ENCODE data around the gene CHCHD1.
A peak's percentile ranks its signal among the peaks of the same experiment; 100 is the strongest.

CHCHD1 gene

GRCh38 chr10:73809061-73809818 is 27.4 kb downstream of the CHCHD1 start:
- no peaks in the 10 kb centered on the region for H3K27me3 ChIP-seq (ENCODE audit: insufficient read depth, low read length, poor library complexity)
- peaks cover 28% of the 10 kb centered on the region for H4K20me1 ChIP-seq (ENCODE audit: insufficient read depth, low read length)
- H2AFZ ChIP-seq (ENCODE audit: low read depth, low read length): no peak overlapping the region
- H3K9me3 ChIP-seq (ENCODE audit: insufficient read depth, low read length, severe bottlenecking): no peaks in the 10 kb centered on the region
- ATAC-seq (ENCODE audit: insufficient read depth, low read depth) (no peak), DNase-seq (no peak)
- no peak for TF ChIP-seq EZH2 (IDR thresholded peaks at IDR 0.05; ENCODE audit: borderline replicate concordance, low read depth, low read length, severe bottlenecking)
- no peak for TF ChIP-seq CTCF (IDR thresholded peaks at IDR 0.05; ENCODE audit: borderline replicate concordance, extremely low read depth, low read length, poor library complexity, severe bottlenecking)
- no peak overlapping the region for H3K27ac ChIP-seq (ENCODE audit: low read length)
- H3K79me2 ChIP-seq (ENCODE audit: insufficient read depth, low read length): peaks cover 39% of the 10 kb centered on the region
- H3K4me3 ChIP-seq (ENCODE audit: low read depth in 1 of 2, low read length in 2 of 2): no peak overlapping the region
- H3K9ac ChIP-seq (ENCODE audit: low read depth, low read length): no peak overlapping the region
- peaks cover 45% of the 10 kb centered on the region for H3K4me1 ChIP-seq (ENCODE audit: insufficient read depth, low read length)
- H3K36me3 ChIP-seq (ENCODE audit: insufficient read depth, low read length): peaks cover 70% of the 10 kb centered on the region
- peak overlapping the region; percentile 15 for H3K4me2 ChIP-seq (ENCODE audit: insufficient read depth, low read length)

- Histone ChIP-seq H3K4me1 (ENCODE audit: insufficient read depth, low read length) (peaks cover 45% of the 10 kb centered on the region), H3K36me3 (ENCODE audit: insufficient read depth, low read length) (peaks cover 71% of the 10 kb centered on the region), H2AFZ (ENCODE audit: low read depth, low read length) (0 out of 2 replicates have a peak overlapping the region, but pooled peaks have one; percentile 86), H3K27me3 (ENCODE audit: insufficient read depth, low read length, poor library complexity) (no peaks in the 10 kb centered on the region), H3K4me2 (ENCODE audit: insufficient read depth, low read length) (peak overlapping the region; percentile 93), H3K79me2 (ENCODE audit: insufficient read depth, low read length) (peaks cover 39% of the 10 kb centered on the region), H4K20me1 (ENCODE audit: insufficient read depth, low read length) (peaks cover 28% of the 10 kb centered on the region), H3K27ac (ENCODE audit: low read length) (peak overlapping the region; percentile 94), H3K4me3 (ENCODE audit: low read depth in 1 of 2, low read length in 2 of 2) (peak overlapping the region; percentile 61 to 71; a peak in 3 of 4 replicates), H3K9ac (ENCODE audit: low read depth, low read length) (peak overlapping the region; percentile 92), H3K9me3 (ENCODE audit: insufficient read depth, low read length, severe bottlenecking) (no peaks in the 10 kb centered on the region)
- ATAC-seq (ENCODE audit: insufficient read depth, low read depth): no peak
- no peak for DNase-seq
- TF ChIP-seq EZH2 (IDR thresholded peaks at IDR 0.05; ENCODE audit: borderline replicate concordance, low read depth, low read length, severe bottlenecking) (no peak), CTCF (IDR thresholded peaks at IDR 0.05; ENCODE audit: borderline replicate concordance, extremely low read depth, low read length, poor library complexity, severe bottlenecking) (no peak)
Measured at GRCh38 chr10:73810358-73810734, 28.5 kb downstream of the CHCHD1 start.

- no peak for TF ChIP-seq CTCF (IDR thresholded peaks at IDR 0.05; ENCODE audit: borderline replicate concordance, extremely low read depth, low read length, poor library complexity, severe bottlenecking)
- TF ChIP-seq EZH2 (IDR thresholded peaks at IDR 0.05; ENCODE audit: borderline replicate concordance, low read depth, low read length, severe bottlenecking): no peak
- peak overlapping the region; percentile 86 for H2AFZ ChIP-seq (ENCODE audit: low read depth, low read length)
- peak overlapping the region; percentile 94 for H3K27ac ChIP-seq (ENCODE audit: low read length)
Measured at GRCh38 chr10:73810735-73811465, 29.1 kb downstream of the CHCHD1 start.

More at GRCh38 chr10:73810735-73811465, 29.1 kb downstream of the CHCHD1 start:
- DNase-seq: peak; percentile 85
- Histone ChIP-seq H3K27me3 (ENCODE audit: insufficient read depth, low read length, poor library complexity) (no peaks in the 10 kb centered on the region), H3K9me3 (ENCODE audit: insufficient read depth, low read length, severe bottlenecking) (no peaks in the 10 kb centered on the region), H3K4me2 (ENCODE audit: insufficient read depth, low read length) (peak overlapping the region; percentile 93), H3K36me3 (ENCODE audit: insufficient read depth, low read length) (peaks cover 69% of the 10 kb centered on the region), H3K4me3 (ENCODE audit: low read depth in 1 of 2, low read length in 2 of 2) (peak overlapping the region; percentile 61 to 71), H3K79me2 (ENCODE audit: insufficient read depth, low read length) (peaks cover 39% of the 10 kb centered on the region), H3K4me1 (ENCODE audit: insufficient read depth, low read length) (peaks cover 45% of the 10 kb centered on the region), H3K9ac (ENCODE audit: low read depth, low read length) (peak overlapping the region; percentile 92), H4K20me1 (ENCODE audit: insufficient read depth, low read length) (peaks cover 28% of the 10 kb centered on the region)
- peak; percentile 74 for ATAC-seq (ENCODE audit: insufficient read depth, low read depth)
